Measurements from ENCODE around the gene C9orf152. TPM values are rescaled to one million over a fixed set of nuclear protein-coding genes. Genes with fewer than 3 reads are reported as not detected.

Gene C9orf152
- total and polyA plus RNA-seq, 2 of the 13 experiments (the other 11 are each of a cell fraction or from before 2014, with no cell fraction given), result 0.24 to 0.48 TPM

GRCh38 chr9:110256380-110257096 lies 48.6 kb upstream of the C9orf152 start, which contains the start of gene TXN (continued):
- TF ChIP-seq, protein P1, sequence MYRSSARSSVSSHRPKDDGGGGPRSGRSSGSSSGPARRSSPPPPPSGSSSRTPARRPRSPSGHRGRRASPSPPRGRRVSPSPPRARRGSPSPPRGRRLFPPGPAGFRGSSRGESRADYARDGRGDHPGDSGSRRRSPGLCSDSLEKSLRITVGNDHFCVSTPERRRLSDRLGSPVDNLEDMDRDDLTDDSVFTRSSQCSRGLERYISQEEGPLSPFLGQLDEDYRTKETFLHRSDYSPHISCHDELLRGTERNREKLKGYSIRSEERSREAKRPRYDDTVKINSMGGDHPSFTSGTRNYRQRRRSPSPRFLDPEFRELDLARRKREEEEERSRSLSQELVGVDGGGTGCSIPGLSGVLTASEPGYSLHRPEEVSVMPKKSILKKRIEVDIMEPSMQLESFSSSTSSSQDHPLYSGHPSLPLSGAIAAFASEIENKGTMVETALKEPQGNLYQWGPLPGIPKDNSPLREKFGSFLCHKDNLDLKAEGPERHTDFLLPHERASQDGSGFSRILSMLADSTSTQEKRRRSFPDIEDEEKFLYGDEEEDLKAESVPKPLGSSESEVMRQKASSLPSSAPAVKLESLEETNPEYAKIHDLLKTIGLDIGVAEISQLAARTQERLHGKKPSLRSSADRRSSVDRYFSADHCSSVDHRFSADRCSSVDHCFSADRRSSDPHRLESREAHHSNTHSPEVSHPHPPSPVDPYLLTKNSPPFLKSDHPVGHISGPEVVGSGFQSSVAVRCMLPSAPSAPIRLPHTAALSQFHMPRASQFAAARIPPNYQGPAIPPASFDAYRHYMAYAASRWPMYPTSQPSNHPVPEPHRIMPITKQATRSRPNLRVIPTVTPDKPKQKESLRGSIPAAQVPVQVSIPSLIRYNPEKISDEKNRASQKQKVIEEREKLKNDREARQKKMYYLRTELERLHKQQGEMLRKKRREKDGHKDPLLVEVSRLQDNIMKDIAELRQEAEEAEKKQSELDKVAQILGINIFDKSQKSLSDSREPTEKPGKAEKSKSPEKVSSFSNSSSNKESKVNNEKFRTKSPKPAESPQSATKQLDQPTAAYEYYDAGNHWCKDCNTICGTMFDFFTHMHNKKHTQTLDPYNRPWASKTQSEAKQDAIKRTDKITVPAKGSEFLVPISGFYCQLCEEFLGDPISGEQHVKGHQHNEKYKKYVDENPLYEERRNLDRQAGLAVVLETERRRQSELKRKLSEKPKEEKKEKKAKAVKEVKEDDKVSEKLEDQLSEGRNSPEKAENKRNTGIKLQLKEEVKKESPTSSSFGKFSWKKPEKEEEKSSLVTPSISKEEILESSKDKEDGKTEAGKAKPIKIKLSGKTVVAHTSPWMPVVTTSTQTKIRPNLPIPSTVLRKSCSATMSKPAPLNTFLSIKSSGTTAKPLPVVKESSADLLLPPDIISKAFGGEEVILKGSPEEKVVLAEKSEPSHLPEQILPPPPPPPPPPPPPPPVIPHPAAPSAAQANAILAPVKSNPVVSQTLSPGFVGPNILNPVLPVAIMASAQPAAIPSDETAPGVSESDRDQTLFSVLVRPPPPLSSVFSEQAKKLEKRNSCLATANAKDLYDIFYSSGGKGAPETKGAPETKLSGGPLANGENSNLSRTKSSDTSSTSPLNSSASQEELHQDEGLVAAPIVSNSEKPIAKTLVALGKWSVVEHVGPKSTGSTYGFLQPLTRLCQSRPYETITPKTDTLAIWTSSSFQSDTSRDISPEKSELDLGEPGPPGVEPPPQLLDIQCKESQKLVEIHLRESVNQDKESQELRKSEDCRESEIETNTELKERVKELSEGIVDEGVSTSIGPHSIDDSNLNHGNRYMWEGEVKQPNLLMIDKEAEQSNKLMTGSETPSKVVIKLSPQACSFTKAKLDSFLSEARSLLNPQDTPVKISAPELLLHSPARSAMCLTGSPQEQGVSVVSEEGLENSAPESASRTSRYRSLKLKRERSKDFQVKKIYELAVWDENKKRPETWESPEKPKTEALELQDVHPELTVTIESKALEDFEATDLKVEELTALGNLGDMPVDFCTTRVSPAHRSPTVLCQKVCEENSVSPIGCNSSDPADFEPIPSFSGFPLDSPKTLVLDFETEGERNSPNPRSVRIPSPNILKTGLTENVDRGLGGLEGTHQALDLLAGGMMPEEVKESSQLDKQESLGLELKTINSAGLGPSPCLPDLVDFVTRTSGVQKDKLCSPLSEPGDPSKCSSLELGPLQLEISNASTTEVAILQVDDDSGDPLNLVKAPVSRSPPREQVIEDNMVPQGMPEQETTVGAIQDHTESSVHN (CRISPR knock-in tag; IDR thresholded peaks at IDR 0.05), result no peak
- no peak; the same call in 1 of the 2 replicates for TF ChIP-seq ZNF841 (CRISPR knock-in tag; IDR thresholded peaks at IDR 0.05; ENCODE audit: borderline replicate concordance)
- TF ChIP-seq KDM1A (CRISPR knock-in tag; IDR thresholded peaks at IDR 0.05), result no peak
- no peak for TF ChIP-seq ZBTB33 (CRISPR knock-in tag; IDR thresholded peaks at IDR 0.05)
- no peak for TF ChIP-seq MXD3 (CRISPR knock-in tag; IDR thresholded peaks at IDR 0.05)
- TF ChIP-seq TAF1 (CRISPR knock-in tag; IDR thresholded peaks at IDR 0.05), result peak; percentile 65
- TF ChIP-seq CEBPZ (IDR thresholded peaks at IDR 0.05; ENCODE audit: low read length), result no peak
- TF ChIP-seq NFE2L2 (IDR thresholded peaks at IDR 0.05; ENCODE audit: low read length), result peak; percentile 95
- no peak for TF ChIP-seq ATF7 (IDR thresholded peaks at IDR 0.05)
- no peak for TF ChIP-seq ATF7 (CRISPR knock-in tag; IDR thresholded peaks at IDR 0.05)
- TF ChIP-seq ZNF512 (CRISPR knock-in tag; IDR thresholded peaks at IDR 0.05), result no peak
- TF ChIP-seq NFYC (CRISPR knock-in tag; IDR thresholded peaks at IDR 0.05), result no peak
- 0 out of 2 replicates have a peak, but pooled peaks have one; percentile 23 for TF ChIP-seq NCOR1 (IDR thresholded peaks at IDR 0.05; ENCODE audit: borderline replicate concordance, low read length)
- TF ChIP-seq ZNF792 (CRISPR knock-in tag; IDR thresholded peaks at IDR 0.05), result no peak

All from HepG2 (cell line).